SU-DHL-6 (cell line): ENCODE measurements around the gene DRD4.

Source experiments
- H2AFZ ChIP-seq: fragments of 200-600 bp; sonication (generic); 2 replicates; pipeline ENCODE4 v1.6.1; 2014; ENCODE audit warnings: low read depth, mild to moderate bottlenecking, moderate library complexity, mixed read lengths, antibody characterized with exemption, low read length; ENCODE audit not compliant: severe bottlenecking
- H3F3A ChIP-seq: fragments of 200-600 bp; shearing (Covaris generic); 2 replicates; pipeline ENCODE4 v1.6.0; 2016; ENCODE audit warnings: antibody characterized with exemption, mild to moderate bottlenecking; ENCODE audit not compliant: insufficient read depth
- H3K27ac ChIP-seq: fragments of 200-600 bp; sonication (generic); 2 replicates; pipeline ENCODE4 v1.5.1; 2016; ENCODE audit warnings: low read depth, mild to moderate bottlenecking, low read length, moderate library complexity, mixed read lengths
- H3K27me3 ChIP-seq: fragments of 200-600 bp; sonication (generic), shearing (Covaris generic); 2 replicates; pipeline ENCODE4 v1.6.0; 2014; ENCODE audit warnings: mild to moderate bottlenecking, low read length
- H3K36me3 ChIP-seq: fragments of 200-600 bp; sonication (generic); 2 replicates; pipeline ENCODE4 v1.6.1; 2014; ENCODE audit warnings: mild to moderate bottlenecking, low read length, mixed read lengths
- H3K4me2 ChIP-seq: fragments of 300-600, 200-600 bp; shearing (Covaris generic), sonication (generic); 2 replicates; pipeline ENCODE4 v1.6.0; 2014; ENCODE audit warnings: low read length, low read depth, mild to moderate bottlenecking; ENCODE audit not compliant: poor library complexity, severe bottlenecking
- H3K4me3 ChIP-seq: fragments of 200-600 bp; sonication (generic); 2 replicates; pipeline ENCODE4 v1.5.1; 2014; ENCODE audit warnings: antibody characterized with exemption, low read length, mild to moderate bottlenecking, mixed read lengths; ENCODE audit not compliant: insufficient read depth, poor library complexity, severe bottlenecking
- H3K79me2 ChIP-seq: fragments of 200-600 bp; sonication (generic); 2 replicates; pipeline ENCODE4 v1.6.1; 2014; ENCODE audit warnings: mild to moderate bottlenecking, low read length, moderate library complexity; ENCODE audit not compliant: insufficient read depth
- H3K9ac ChIP-seq: fragments of 200-600 bp; sonication (generic); 2 replicates; pipeline ENCODE4 v1.7.0; 2014; ENCODE audit warnings: mild to moderate bottlenecking, low read length
- H3K9me2 ChIP-seq: fragments of 200-600 bp; sonication (generic); replicated peaks from 2 replicates; pipeline ENCODE4 v1.6.1; 2014; ENCODE audit warnings: low read length; ENCODE audit not compliant: insufficient read depth
- H3K9me3 ChIP-seq: fragments of 200-600 bp; sonication (generic); 2 replicates; pipeline ENCODE4 v1.6.1; 2014; ENCODE audit warnings: low read length, mixed read lengths; ENCODE audit not compliant: insufficient read depth
- H4K20me1 ChIP-seq: fragments of 200-600 bp; sonication (generic); 2 replicates; pipeline ENCODE4 v1.6.1; 2014; ENCODE audit warnings: low read depth, mild to moderate bottlenecking, antibody characterized with exemption, low read length, moderate library complexity, mixed read lengths
- EZH2phosphoT487 ChIP-seq: fragments of 200-600 bp; sonication (generic), shearing (Covaris generic); conservative IDR thresholded peaks from 2 replicates; pipeline ENCODE4 v1.6.1; 2018; ENCODE audit warnings: mild to moderate bottlenecking, antibody characterized with exemption, low read length, moderate library complexity, mixed read lengths
- TF ChIP-seq, protein P1 (sequence below): fragments of 200-600 bp; sonication (generic); IDR thresholded peaks from one replicate; pipeline ENCODE4 v1.5.1; 2017; ENCODE audit warnings: antibody characterized with exemption, mild to moderate bottlenecking, low read length, moderate library complexity; ENCODE audit not compliant: insufficient read depth, poor library complexity, severe bottlenecking

Gene DRD4

DNA sequence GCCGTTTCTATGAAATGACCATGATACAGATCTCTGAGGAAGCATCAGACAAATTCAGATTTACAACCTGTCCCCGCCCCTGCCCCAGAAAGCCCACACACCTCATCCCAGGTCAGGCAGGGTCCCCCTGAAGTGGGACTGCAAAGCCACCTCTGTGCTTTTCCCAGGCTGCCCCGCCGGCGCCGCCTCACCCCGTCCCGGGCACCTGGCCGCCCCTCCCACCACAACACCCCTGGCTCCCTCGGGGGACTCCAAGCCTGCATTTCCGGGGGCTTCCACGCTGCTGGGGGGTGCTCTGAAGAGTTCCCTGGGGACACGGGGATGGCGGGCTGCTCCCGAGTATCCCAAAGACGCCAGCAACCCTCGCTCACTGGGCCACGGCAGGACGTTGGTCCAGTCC is 23.2 kb downstream of the DRD4 start:
- Histone ChIP-seq H3K4me3 (no peak overlapping the region), H3K27me3 (no peaks in the 10 kb centered on the region), H2AFZ (no peak overlapping the region), H3K9me2 (no peaks in the 10 kb centered on the region), H3K9me3 (no peaks in the 10 kb centered on the region), H3K27ac (no peak overlapping the region), H3F3A (no peaks in the 10 kb centered on the region), H3K4me2 (no peak overlapping the region), H3K9ac (no peak overlapping the region), H3K36me3 (no peaks in the 10 kb centered on the region), H3K79me2 (no peaks in the 10 kb centered on the region), H4K20me1 (no peaks in the 10 kb centered on the region)
- TF ChIP-seq, protein P1, sequence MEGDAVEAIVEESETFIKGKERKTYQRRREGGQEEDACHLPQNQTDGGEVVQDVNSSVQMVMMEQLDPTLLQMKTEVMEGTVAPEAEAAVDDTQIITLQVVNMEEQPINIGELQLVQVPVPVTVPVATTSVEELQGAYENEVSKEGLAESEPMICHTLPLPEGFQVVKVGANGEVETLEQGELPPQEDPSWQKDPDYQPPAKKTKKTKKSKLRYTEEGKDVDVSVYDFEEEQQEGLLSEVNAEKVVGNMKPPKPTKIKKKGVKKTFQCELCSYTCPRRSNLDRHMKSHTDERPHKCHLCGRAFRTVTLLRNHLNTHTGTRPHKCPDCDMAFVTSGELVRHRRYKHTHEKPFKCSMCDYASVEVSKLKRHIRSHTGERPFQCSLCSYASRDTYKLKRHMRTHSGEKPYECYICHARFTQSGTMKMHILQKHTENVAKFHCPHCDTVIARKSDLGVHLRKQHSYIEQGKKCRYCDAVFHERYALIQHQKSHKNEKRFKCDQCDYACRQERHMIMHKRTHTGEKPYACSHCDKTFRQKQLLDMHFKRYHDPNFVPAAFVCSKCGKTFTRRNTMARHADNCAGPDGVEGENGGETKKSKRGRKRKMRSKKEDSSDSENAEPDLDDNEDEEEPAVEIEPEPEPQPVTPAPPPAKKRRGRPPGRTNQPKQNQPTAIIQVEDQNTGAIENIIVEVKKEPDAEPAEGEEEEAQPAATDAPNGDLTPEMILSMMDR, result no peak

DNA sequence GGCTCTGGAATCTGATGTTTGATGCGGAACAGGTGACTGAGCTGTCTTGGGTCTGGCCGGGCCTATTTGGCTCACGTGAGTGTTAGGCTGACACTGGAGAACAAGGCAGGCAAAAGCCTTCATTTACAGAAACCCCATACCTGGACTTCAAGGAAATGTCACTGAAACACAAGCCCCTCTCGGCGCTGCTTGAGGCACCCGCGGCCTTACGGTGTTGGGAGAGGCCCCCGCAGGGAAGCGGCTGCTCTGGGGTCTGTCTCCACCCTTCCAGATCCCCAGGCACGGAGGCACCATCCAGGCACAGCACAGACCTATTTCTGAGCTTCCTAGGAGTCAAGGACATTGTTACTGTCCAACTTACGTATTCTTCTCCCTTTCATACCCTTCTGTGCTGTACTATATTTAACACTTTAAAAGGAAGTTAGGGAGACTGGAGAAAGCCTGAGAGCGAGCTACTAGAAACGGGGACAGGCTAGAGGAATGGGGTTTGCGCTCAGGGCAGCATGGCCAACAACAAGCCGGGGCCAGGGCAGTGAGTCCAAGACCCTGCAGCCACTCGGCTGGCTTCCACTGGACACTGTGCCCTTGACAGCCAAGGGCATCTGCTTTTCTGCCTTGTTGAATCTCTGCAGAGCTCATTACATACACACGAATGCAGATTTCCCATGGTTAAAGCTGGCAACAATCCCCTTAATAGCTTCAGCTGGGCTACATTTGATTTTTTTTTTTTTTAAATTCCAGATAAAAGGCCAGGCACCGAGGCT is 23.8 kb downstream of the DRD4 start:
- H3F3A ChIP-seq, result no peaks in the 10 kb centered on the region
- H4K20me1 ChIP-seq, result no peaks in the 10 kb centered on the region
- H3K4me3 ChIP-seq, result no peak overlapping the region
- H3K9ac ChIP-seq, result no peak overlapping the region
- no peaks in the 10 kb centered on the region for H3K9me3 ChIP-seq
- H2AFZ ChIP-seq, result no peak overlapping the region
- no peak overlapping the region for H3K27ac ChIP-seq
- no peaks in the 10 kb centered on the region for H3K9me2 ChIP-seq
- no peaks in the 10 kb centered on the region for H3K79me2 ChIP-seq
- TF ChIP-seq EZH2phosphoT487, result no peak
- H3K36me3 ChIP-seq, result no peaks in the 10 kb centered on the region
- no peaks in the 10 kb centered on the region for H3K27me3 ChIP-seq
- H3K4me2 ChIP-seq, result no peak overlapping the region

DNA sequence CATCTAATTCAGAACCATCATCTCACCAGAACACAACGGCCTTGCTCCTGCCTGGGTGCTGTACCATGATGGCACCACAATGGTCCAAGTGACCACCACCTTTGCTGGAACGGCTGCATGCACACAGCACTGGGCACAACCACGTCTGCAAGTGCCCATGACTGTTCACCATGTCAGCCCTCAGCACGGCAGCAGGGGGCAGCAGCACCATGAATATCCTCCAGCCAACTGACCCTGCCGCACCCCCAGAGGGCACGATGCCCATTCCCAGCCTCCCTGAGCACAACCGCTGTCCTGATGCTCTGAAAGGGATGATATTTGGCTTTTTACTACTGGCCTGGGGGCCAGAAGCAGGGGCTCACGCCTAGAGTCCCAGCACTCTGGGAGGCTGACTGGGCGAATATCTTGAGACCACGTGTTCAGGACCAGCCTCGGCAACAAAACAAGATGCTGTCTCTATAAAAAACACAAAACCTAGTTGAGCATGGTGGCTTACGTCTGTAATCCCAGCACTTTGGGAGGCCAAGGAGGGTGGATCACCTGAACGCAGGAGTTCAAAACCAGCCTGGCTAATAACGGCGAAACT is 25.7 kb downstream of the DRD4 start:
- Histone ChIP-seq H3K9me2 (no peaks in the 10 kb centered on the region), H3F3A (no peaks in the 10 kb centered on the region), H3K4me2 (no peak overlapping the region), H3K9ac (no peak overlapping the region), H3K36me3 (no peaks in the 10 kb centered on the region), H3K9me3 (no peaks in the 10 kb centered on the region), H2AFZ (no peak overlapping the region), H3K27ac (no peak overlapping the region), H3K27me3 (no peaks in the 10 kb centered on the region), H4K20me1 (no peaks in the 10 kb centered on the region), H3K79me2 (no peaks in the 10 kb centered on the region), H3K4me3 (no peak overlapping the region)
- TF ChIP-seq, protein P1, result peak; percentile 89
- TF ChIP-seq EZH2phosphoT487, result no peak

DNA sequence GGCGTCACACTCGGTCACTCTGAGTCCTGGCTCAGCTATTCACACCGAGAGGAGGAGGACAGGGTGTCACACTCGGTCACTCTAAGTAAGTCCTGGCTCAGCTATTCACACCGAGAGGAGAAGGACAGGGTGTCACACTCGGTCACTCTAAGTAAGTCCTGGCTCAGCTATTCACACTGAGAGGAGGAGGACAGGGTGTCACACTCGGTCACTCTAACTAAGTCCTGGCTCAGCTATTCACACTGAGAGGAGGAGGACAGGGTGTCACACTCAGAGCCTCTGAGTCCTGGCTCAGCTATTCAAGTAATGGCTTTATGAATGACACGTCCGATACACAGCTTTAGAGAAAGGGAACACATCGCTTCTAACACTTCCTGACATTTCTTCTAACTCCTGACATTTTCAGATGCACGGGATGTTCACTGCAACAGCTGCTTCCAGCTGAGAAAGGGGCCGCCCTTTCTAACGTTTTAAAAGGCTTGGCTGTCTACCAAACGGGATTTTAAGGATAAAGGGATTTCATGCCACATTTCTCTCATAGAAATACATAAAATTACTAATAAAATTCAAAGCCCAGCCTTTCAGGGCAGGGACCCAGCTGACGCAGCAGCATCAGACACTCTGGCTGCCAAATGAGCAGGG is 28.1 kb downstream of the DRD4 start:
- no peaks in the 10 kb centered on the region for H3K9me3 ChIP-seq
- H3F3A ChIP-seq, result no peaks in the 10 kb centered on the region
- H3K4me2 ChIP-seq, result no peak overlapping the region
- no peak overlapping the region for H2AFZ ChIP-seq
- no peaks in the 10 kb centered on the region for H3K36me3 ChIP-seq
- H3K9ac ChIP-seq, result no peak overlapping the region
- TF ChIP-seq, protein P1, result no peak
- no peak for TF ChIP-seq EZH2phosphoT487
- no peak overlapping the region for H3K4me3 ChIP-seq
- no peak overlapping the region for H3K27ac ChIP-seq
- no peaks in the 10 kb centered on the region for H4K20me1 ChIP-seq
- H3K27me3 ChIP-seq, result no peaks in the 10 kb centered on the region
- no peaks in the 10 kb centered on the region for H3K9me2 ChIP-seq
- H3K79me2 ChIP-seq, result no peaks in the 10 kb centered on the region
